H1 (cell line): Measurements from ENCODE around the gene GPBP1L1. TPM values are rescaled to one million over a fixed set of nuclear protein-coding genes. Genes with fewer than 3 reads are reported as not detected.

Source experiments
- CTCF ChIA-PET: fragments of 300-600 bp; sonication (Branson Sonifier 250); formaldehyde crosslinking; loops from one replicate; lab custom pipeline; 2021; ENCODE audit not compliant: partially characterized antibody; lab: Charles Lee
- POLR2A ChIA-PET: fragments of 300-600 bp; sonication (Branson Sonifier 250); formaldehyde crosslinking; loops from one replicate; lab custom pipeline; 2021; ENCODE audit warnings: inconsistent platforms; ENCODE audit not compliant: partially characterized antibody; lab: Charles Lee
- DNase-seq, 2 experiments: peaks; one replicate each; pipeline versions ENCODE4 v3.0.0 to v3.0.0-alpha.2; 2010 to 2022; ENCODE audit warnings: low spot score in 2 of 2, low read depth in 1 of 2, mixed read lengths in 1 of 2
- FAIRE-seq: peaks from 2 replicates; lab custom pipeline; 2011; peaks lifted over from hg19 to GRCh38; lab: Jason Lieb, UNC
- H2AFZ ChIP-seq: 2 replicates; pipeline ENCODE4 v1.8.1; 2012; ENCODE audit warnings: low read length, inconsistent platforms
- H2AK5ac ChIP-seq: 2 replicates; pipeline ENCODE4 v1.6.1; 2013; ENCODE audit warnings: low read depth, low read length
- H2BK120ac ChIP-seq: replicated peaks from 2 replicates; pipeline ENCODE3; 2013; ENCODE audit warnings: low read depth, low read length, inconsistent platforms
- H2BK12ac ChIP-seq: 2 replicates; pipeline ENCODE4 v1.6.1; 2013; ENCODE audit warnings: low read depth, low read length
- H2BK15ac ChIP-seq: 2 replicates; pipeline ENCODE4 v1.6.1; 2013; ENCODE audit warnings: low read length
- H2BK20ac ChIP-seq: 2 replicates; pipeline ENCODE4 v1.6.1; 2013; ENCODE audit warnings: low read length
- H2BK5ac ChIP-seq: 2 replicates; pipeline ENCODE4 v1.6.1; 2013; ENCODE audit warnings: low read depth, low read length
- H3K14ac ChIP-seq: 2 replicates; pipeline ENCODE4 v1.6.1; 2013; ENCODE audit warnings: inconsistent platforms; ENCODE audit not compliant: insufficient read length
- H3K18ac ChIP-seq: 2 replicates; pipeline ENCODE4 v1.6.1; 2013; ENCODE audit warnings: low read length; ENCODE audit errors: extremely low read depth
- H3K23ac ChIP-seq: 2 replicates; pipeline ENCODE4 v1.6.1; 2013; ENCODE audit warnings: inconsistent platforms; ENCODE audit not compliant: insufficient read length
- H3K23me2 ChIP-seq: 2 replicates; pipeline ENCODE4 v1.6.1; 2013; ENCODE audit warnings: low read depth, low read length
- H3K27ac ChIP-seq: 2 replicates; pipeline ENCODE4 v1.6.1; 2011; ENCODE audit warnings: low read depth, low read length, inconsistent platforms
- H3K27me3 ChIP-seq, 4 experiments: replicated peaks in 1 of 4; 1 replicate in 1 of 4; 2 replicates in 3 of 4; pipeline versions ENCODE4 v1.6.1 to v1.8.1; 2011 to 2013; ENCODE audit warnings: low read length in 3 of 4, mild to moderate bottlenecking in 3 of 4, inconsistent platforms in 2 of 4, mixed read lengths in 2 of 4, moderate library complexity in 1 of 4; ENCODE audit not compliant: control insufficient read depth in 3 of 4, insufficient read depth in 3 of 4; ENCODE audit errors: extremely low read depth in 1 of 4
- H3K36me3 ChIP-seq, 4 experiments: 2 replicates each; pipeline versions ENCODE4 v1.6.1 to v1.8.1; 2011 to 2013; ENCODE audit warnings: mild to moderate bottlenecking in 4 of 4, low read length in 3 of 4, moderate library complexity in 2 of 4, control low read depth in 1 of 4, inconsistent platforms in 1 of 4; ENCODE audit not compliant: insufficient read depth in 4 of 4, control insufficient read depth in 2 of 4
- H3K4ac ChIP-seq: replicated peaks from 2 replicates; pipeline ENCODE3; 2013; ENCODE audit warnings: low read length, low read depth, mixed read lengths, inconsistent platforms; ENCODE audit not compliant: insufficient read length
- H3K4me1 ChIP-seq, 4 experiments: replicated peaks in 1 of 4; 1 replicate in 1 of 4; 2 replicates in 3 of 4; pipeline versions ENCODE4 v1.6.1 to v1.8.1; 2011 to 2013; ENCODE audit warnings: low read length in 3 of 4, inconsistent platforms in 2 of 4, mixed read lengths in 1 of 4; ENCODE audit not compliant: insufficient read depth in 4 of 4, control insufficient read depth in 3 of 4
- H3K4me2 ChIP-seq, 2 experiments: 2 replicates each; pipeline versions ENCODE4 v1.6.1 to v1.8.1; 2011 to 2013; ENCODE audit warnings: low read depth in 2 of 2, low read length in 2 of 2, control low read depth in 1 of 2, inconsistent platforms in 1 of 2, mild to moderate bottlenecking in 1 of 2; ENCODE audit not compliant: insufficient read depth in 1 of 2
- H3K4me3 ChIP-seq, 4 experiments: fragments of 200-600, 300-600 bp in 1 of 4; sonication (generic), shearing (Covaris generic), sonication (Bioruptor Twin) in 1 of 4; 2 replicates each; pipeline versions ENCODE4 v1.5.1 to v1.8.1; 2011 to 2016; ENCODE audit warnings: low read length in 4 of 4, low read depth in 3 of 4, control low read depth in 2 of 4, inconsistent platforms in 2 of 4, mild to moderate bottlenecking in 2 of 4, mixed read lengths in 1 of 4, moderate library complexity in 1 of 4; ENCODE audit not compliant: insufficient read depth in 2 of 4; ENCODE audit errors: extremely low read depth in 1 of 4
- H3K56ac ChIP-seq: replicated peaks from 2 replicates; pipeline ENCODE3; 2013; ENCODE audit warnings: low read depth, mild to moderate bottlenecking, mixed read lengths, low read length, inconsistent platforms; ENCODE audit not compliant: insufficient read length
- H3K79me1 ChIP-seq: 2 replicates; pipeline ENCODE4 v1.6.1; 2013; ENCODE audit warnings: low read depth, low read length, control low read depth
- H3K79me2 ChIP-seq, 2 experiments: 2 replicates each; pipeline versions ENCODE4 v1.6.1 to v1.8.1; 2012 to 2013; ENCODE audit warnings: low read length in 2 of 2, mild to moderate bottlenecking in 2 of 2, inconsistent platforms in 1 of 2; ENCODE audit not compliant: insufficient read depth in 2 of 2, control insufficient read depth in 1 of 2
- H3K9ac ChIP-seq, 4 experiments: replicated peaks in 1 of 4; 1 replicate in 1 of 4; 2 replicates in 3 of 4; pipeline versions ENCODE4 v1.6.1 to v1.8.1; 2011 to 2013; ENCODE audit warnings: low read depth in 3 of 4, low read length in 3 of 4, control low read depth in 2 of 4, mild to moderate bottlenecking in 2 of 4, moderate library complexity in 2 of 4, inconsistent platforms in 1 of 4; ENCODE audit errors: extremely low read depth in 1 of 4
- H3K9me3 ChIP-seq, 2 experiments: 2 replicates each; pipeline versions ENCODE4 v1.6.1 to v1.8.1; 2012 to 2013; ENCODE audit warnings: mild to moderate bottlenecking in 2 of 2, moderate library complexity in 2 of 2, control low read depth in 1 of 2, inconsistent platforms in 1 of 2, low read depth in 1 of 2, low read length in 1 of 2, mixed read lengths in 1 of 2; ENCODE audit not compliant: insufficient read depth in 2 of 2
- H4K20me1 ChIP-seq, 2 experiments: replicated peaks in 1 of 2; 2 replicates each; pipeline versions ENCODE3 to v1.8.1; 2011 to 2013; ENCODE audit warnings: inconsistent platforms in 2 of 2, low read length in 2 of 2, mild to moderate bottlenecking in 1 of 2; ENCODE audit not compliant: insufficient read depth in 2 of 2, control insufficient read depth in 1 of 2
- H4K5ac ChIP-seq: 2 replicates; pipeline ENCODE4 v1.6.1; 2013; ENCODE audit warnings: low read length, low read depth, mixed read lengths, inconsistent platforms; ENCODE audit not compliant: insufficient read length
- H4K8ac ChIP-seq: 2 replicates; pipeline ENCODE4 v1.8.0; 2013; ENCODE audit warnings: mild to moderate bottlenecking, moderate library complexity, low read length, inconsistent platforms; ENCODE audit not compliant: insufficient read depth; ENCODE audit errors: extremely low read depth
- H4K91ac ChIP-seq: replicated peaks from 2 replicates; pipeline ENCODE3; 2013; ENCODE audit warnings: low read length, mixed read lengths, inconsistent platforms; ENCODE audit not compliant: insufficient read length
- BACH1 ChIP-seq: IDR thresholded peaks from 2 replicates; pipeline ENCODE4 v1.6.1; 2012; ENCODE audit warnings: low read length, improper control_type of control experiment
- EGR1 ChIP-seq: IDR thresholded peaks from 2 replicates; pipeline ENCODE4 v1.6.1; 2011; ENCODE audit warnings: low read depth, low read length, borderline replicate concordance
- FOSL1 ChIP-seq: IDR thresholded peaks from 2 replicates; pipeline ENCODE4 v1.6.1; 2011; ENCODE audit warnings: mild to moderate bottlenecking, low read depth, low read length, moderate library complexity; ENCODE audit not compliant: insufficient read depth
- GTF2F1 ChIP-seq: IDR thresholded peaks from 2 replicates; pipeline ENCODE4 v1.6.1; 2012; ENCODE audit warnings: low read depth, low read length, improper control_type of control experiment, borderline replicate concordance
- HDAC2 ChIP-seq, 2 experiments: fragments of 300-600 bp in 1 of 2; sonication (generic) in 1 of 2; IDR thresholded peaks; 2 replicates each; pipeline ENCODE4 v1.6.1; 2011 to 2012; ENCODE audit warnings: low read depth in 2 of 2, low read length in 2 of 2, mild to moderate bottlenecking in 2 of 2, moderate library complexity in 2 of 2, borderline replicate concordance in 1 of 2, inconsistent platforms in 1 of 2
- KDM5A ChIP-seq: fragments of 200-600 bp; IDR thresholded peaks from 2 replicates; pipeline ENCODE4 v1.7.1; 2012; ENCODE audit warnings: mild to moderate bottlenecking, low read length, inconsistent platforms, mixed read lengths
- POLR2A ChIP-seq, 2 experiments: IDR thresholded peaks; 1 replicate in 1 of 2; 2 replicates in 1 of 2; pipeline ENCODE4 v1.6.1; 2011; ENCODE audit warnings: low read depth in 2 of 2, low read length in 2 of 2, mild to moderate bottlenecking in 2 of 2; ENCODE audit errors: control extremely low read depth in 1 of 2
- POLR2AphosphoS5 ChIP-seq: IDR thresholded peaks from 2 replicates; pipeline ENCODE4 v1.6.1; 2011; ENCODE audit warnings: low read depth, low read length
- POU5F1 ChIP-seq: IDR thresholded peaks from 2 replicates; pipeline ENCODE4 v1.6.1; 2011; ENCODE audit warnings: low read depth, mild to moderate bottlenecking, low read length, moderate library complexity
- SUZ12 ChIP-seq: fragments of 200-600 bp; sonication (generic); IDR thresholded peaks from 2 replicates; pipeline ENCODE4 v1.6.1; 2012; ENCODE audit warnings: mild to moderate bottlenecking, inconsistent platforms, low read length, moderate library complexity, mixed read lengths
- TBP ChIP-seq: IDR thresholded peaks from 2 replicates; pipeline ENCODE4 v1.6.1; 2011; ENCODE audit warnings: low read depth, low read length, improper control_type of control experiment
- WGBS, 2 experiments: shearing (Covaris generic) in 1 of 2; methylation state at CpG; one replicate each; pipeline versions ENCODE4 v1.1.6 to v1.1.7; 2013 to 2015; ENCODE audit warnings: low lambda C conversion rate in 2 of 2, mixed read lengths in 2 of 2, inconsistent platforms in 1 of 2, low coverage in 1 of 2, missing lambda C conversion rate in 1 of 2; ENCODE audit not compliant: insufficient replicate concordance in 2 of 2, insufficient coverage in 1 of 2, insufficient read length in 1 of 2; ENCODE audit errors: extremely low coverage in 1 of 2, missing lambda C conversion rate in 1 of 2; 5-methylcytosine and 5-hydroxymethylcytosine counted together
- polyA plus RNA-seq, 7 experiments: library from polyadenylated mRNA; depleted of rRNA in 3 of 7; stranded (reverse) in 5 of 7; unstranded in 2 of 7; fragments of >200 nt in 5 of 7; fragments of 200-250 nt in 2 of 7; gene quantifications; 1 replicate in 5 of 7; 2 replicates in 1 of 7; 4 replicates in 1 of 7; pipeline versions ENCODE4 v1.2.1 to v1.2.3, GENCODE V29; 2011 to 2013; ENCODE audit warnings: missing spikeins in 2 of 7, mixed read lengths in 2 of 7
- total RNA-seq: library from RNA; stranded (reverse); fragmentation: NEBNext Ultra II Directional; extraction: Animal tissue kit (Norgen Biotek cat#: 25700); gene quantifications from 2 replicates; pipeline ENCODE4 v1.2.1, GENCODE V29; 2021
- TF ChIP-seq, protein P1 (sequence below): IDR thresholded peaks from 2 replicates; pipeline ENCODE4 v1.6.1; 2012; ENCODE audit warnings: low read length, inconsistent platforms

The GPBP1L1 gene
- total and polyA plus RNA-seq, 2 of the 8 experiments (the other 6 are each of a cell fraction or from before 2014, with no cell fraction given): 70.1 to 119 TPM

DNA sequence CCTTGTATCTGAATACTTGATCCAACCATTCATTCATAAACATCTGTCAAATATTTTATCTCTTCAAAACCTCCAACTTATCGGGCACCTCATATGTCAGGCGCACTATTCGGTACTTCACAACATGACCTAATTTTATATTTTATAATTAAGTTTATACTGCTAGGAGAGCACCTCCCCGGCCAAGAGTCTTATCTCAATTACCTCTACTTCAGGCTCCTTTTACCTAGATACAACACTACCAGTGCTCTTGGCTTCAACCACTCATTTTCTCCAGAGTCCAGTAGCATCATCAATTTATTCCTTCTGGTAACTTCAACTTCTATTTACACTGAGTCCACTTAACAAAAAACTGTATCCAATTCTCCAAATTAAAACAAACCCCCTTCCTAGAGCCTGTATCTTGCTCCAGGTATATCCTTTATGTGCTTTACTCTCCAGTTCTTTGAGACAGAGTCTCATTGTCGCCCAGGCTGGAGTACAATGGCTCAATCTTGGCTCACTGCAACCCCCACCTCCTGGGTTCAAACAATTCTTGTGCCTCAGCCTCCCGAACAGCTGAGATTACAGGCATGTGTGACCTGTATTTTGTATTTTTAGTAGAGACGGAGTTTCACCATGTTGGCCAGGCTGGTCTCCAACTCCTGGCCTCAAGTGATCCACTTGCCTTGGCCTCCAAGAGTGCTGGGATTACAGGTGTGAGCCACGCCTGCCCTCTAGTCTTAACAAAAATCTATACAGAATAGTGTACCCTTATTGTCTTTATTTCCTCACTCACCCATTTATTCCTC is 18.8 kb downstream of the GPBP1L1 start:
- WGBS, 2 experiments: 95% methylated on average over 8 of the region's 8 CpGs; no CpG with 5 or more reads in 1 of the 2 experiments
- Histone ChIP-seq H3K79me2 (peaks cover 35 to 99% of the 10 kb centered on the region in 2 experiments), H2BK5ac (no peak overlapping the region), H2BK120ac (no peak overlapping the region), H4K8ac (no peak overlapping the region), H2AFZ (no peak overlapping the region), H3K79me1 (peaks cover 5% of the 10 kb centered on the region; the same call in 1 of the 2 replicates), H3K23me2 (no peaks in the 10 kb centered on the region), H3K36me3 (no peaks in the 10 kb centered on the region; a peak in 2 of 8 replicates), H3K14ac (no peak overlapping the region), H3K4me1 (no peaks in the 10 kb centered on the region), H4K20me1 (peaks cover 15 to 17% of the 10 kb centered on the region in 2 experiments), H3K4ac (no peak overlapping the region), H3K9ac (no peak overlapping the region), H2BK20ac (no peak overlapping the region), H3K56ac (no peak overlapping the region), H3K9me3 (no peaks in the 10 kb centered on the region), H2BK12ac (no peak overlapping the region), H2BK15ac (no peak overlapping the region), H3K18ac (no peak overlapping the region), H3K27me3 (no peaks in the 10 kb centered on the region), H2AK5ac (no peak overlapping the region), H3K4me3 (no peak overlapping the region), H4K91ac (no peak overlapping the region), H3K4me2 (no peak overlapping the region), H3K27ac (no peak overlapping the region), H3K23ac (no peak overlapping the region), H4K5ac (no peak overlapping the region)
- DNase-seq (no peak), FAIRE-seq (no peak)
- ChIA-PET CTCF (no interaction called here), POLR2A (no interaction called here)
- TF ChIP-seq KDM5A: no peak
- no peak for TF ChIP-seq BACH1
- no peak for TF ChIP-seq SUZ12
- TF ChIP-seq POU5F1: no peak
- no peak for TF ChIP-seq POLR2A (IDR thresholded peaks at IDR 0.05; ENCODE audit: control extremely low read depth in 1 of 2, low read depth in 2 of 2, low read length in 2 of 2)
- no peak for TF ChIP-seq FOSL1
- no peak for TF ChIP-seq TBP
- TF ChIP-seq, protein P1, sequence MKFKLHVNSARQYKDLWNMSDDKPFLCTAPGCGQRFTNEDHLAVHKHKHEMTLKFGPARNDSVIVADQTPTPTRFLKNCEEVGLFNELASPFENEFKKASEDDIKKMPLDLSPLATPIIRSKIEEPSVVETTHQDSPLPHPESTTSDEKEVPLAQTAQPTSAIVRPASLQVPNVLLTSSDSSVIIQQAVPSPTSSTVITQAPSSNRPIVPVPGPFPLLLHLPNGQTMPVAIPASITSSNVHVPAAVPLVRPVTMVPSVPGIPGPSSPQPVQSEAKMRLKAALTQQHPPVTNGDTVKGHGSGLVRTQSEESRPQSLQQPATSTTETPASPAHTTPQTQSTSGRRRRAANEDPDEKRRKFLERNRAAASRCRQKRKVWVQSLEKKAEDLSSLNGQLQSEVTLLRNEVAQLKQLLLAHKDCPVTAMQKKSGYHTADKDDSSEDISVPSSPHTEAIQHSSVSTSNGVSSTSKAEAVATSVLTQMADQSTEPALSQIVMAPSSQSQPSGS: no peak
- TF ChIP-seq GTF2F1: no peak
- no peak for TF ChIP-seq POLR2AphosphoS5
- TF ChIP-seq HDAC2 (IDR thresholded peaks at IDR 0.05; ENCODE audit: borderline replicate concordance in 1 of 2, low read depth in 2 of 2, low read length in 2 of 2): no peak
- no peak for TF ChIP-seq EGR1
